GM12801 (cell line): ENCODE results near the gene MPPED1.

Experiments used
- CTCF ChIP-seq: IDR thresholded peaks from one replicate; pipeline ENCODE4 v1.5.1; 2011; ENCODE audit warnings: control low read depth; ENCODE audit not compliant: insufficient read length; ENCODE audit errors: extremely low read depth

The MPPED1 gene

GRCh38 chr22:43413826-43414225, 2.0 kb downstream of the MPPED1 start:
- TF ChIP-seq CTCF: no peak

GRCh38 chr22:43415681-43416080, 3.9 kb downstream of the MPPED1 start:
- no peak for TF ChIP-seq CTCF

- TF ChIP-seq CTCF: no peak
These were observed 5.7 kb downstream of the MPPED1 start for GRCh38 chr22:43417555-43417954.

GRCh38 chr22:43418079-43418825, 6.4 kb downstream of the MPPED1 start:
- TF ChIP-seq CTCF: no peak

GRCh38 chr22:43419371-43420080, 7.7 kb downstream of the MPPED1 start:
- TF ChIP-seq CTCF: no peak

GRCh38 chr22:43421046-43421665, 9.3 kb downstream of the MPPED1 start:
- no peak for TF ChIP-seq CTCF

- TF ChIP-seq CTCF: no peak
These were observed 10.3 kb downstream of the MPPED1 start for GRCh38 chr22:43421914-43422615.
